ENCODE measurements around the gene ASB18. TPM values are rescaled to one million over a fixed set of nuclear protein-coding genes. Genes with fewer than 3 reads are reported as not detected.

Gene ASB18
- total RNA-seq, 1 donor, result not detected

DNA sequence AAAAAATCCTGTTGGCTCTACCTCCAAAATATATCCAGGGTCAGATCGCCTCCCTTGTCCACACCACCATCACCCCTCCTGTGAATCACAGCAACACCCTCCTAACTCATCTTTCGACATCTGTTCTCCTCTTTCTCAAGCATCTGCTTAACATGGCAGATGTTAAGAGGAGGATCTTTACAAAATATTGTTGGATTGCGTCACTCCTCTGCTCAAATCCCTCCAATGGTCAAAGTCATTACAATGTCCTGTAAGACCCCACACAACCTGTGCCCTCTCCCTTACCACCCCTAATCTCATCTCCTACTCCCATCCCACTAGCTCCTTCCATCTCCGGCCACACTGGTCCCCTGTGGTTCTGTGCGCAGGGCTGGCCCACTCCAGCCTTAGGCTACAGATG, 59.3 kb downstream of the ASB18 start:
- no peak for DNase-seq (ENCODE audit: low read depth)
- TF ChIP-seq, protein P1, sequence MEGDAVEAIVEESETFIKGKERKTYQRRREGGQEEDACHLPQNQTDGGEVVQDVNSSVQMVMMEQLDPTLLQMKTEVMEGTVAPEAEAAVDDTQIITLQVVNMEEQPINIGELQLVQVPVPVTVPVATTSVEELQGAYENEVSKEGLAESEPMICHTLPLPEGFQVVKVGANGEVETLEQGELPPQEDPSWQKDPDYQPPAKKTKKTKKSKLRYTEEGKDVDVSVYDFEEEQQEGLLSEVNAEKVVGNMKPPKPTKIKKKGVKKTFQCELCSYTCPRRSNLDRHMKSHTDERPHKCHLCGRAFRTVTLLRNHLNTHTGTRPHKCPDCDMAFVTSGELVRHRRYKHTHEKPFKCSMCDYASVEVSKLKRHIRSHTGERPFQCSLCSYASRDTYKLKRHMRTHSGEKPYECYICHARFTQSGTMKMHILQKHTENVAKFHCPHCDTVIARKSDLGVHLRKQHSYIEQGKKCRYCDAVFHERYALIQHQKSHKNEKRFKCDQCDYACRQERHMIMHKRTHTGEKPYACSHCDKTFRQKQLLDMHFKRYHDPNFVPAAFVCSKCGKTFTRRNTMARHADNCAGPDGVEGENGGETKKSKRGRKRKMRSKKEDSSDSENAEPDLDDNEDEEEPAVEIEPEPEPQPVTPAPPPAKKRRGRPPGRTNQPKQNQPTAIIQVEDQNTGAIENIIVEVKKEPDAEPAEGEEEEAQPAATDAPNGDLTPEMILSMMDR (IDR thresholded peaks at IDR 0.05; ENCODE audit: insufficient read depth, low read length), result no peak
- H3K4me3 ChIP-seq (ENCODE audit: low read depth, low read length), result no peak overlapping the region

DNA sequence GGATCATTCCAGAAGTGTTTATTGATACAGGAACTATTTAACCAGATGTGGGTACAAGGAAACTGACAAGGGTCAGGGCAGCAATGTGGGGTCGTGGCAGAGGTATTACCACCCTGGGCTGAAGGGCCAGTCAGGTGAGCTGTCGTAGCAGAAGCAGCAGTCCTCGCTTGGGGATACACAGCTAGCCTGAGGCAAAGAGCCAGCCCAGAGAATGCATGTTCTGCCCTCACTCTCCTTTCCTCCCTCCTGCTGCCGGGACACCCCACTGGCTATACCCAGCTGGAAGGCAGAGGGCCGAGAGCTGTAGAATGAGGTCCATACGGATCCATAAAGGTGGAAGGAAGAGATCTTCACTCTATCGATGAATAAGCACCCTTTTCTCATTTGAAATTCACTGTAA, 63.8 kb downstream of the ASB18 start:
- TF ChIP-seq, protein P1 (IDR thresholded peaks at IDR 0.05; ENCODE audit: insufficient read depth, low read length), result no peak
- no peak overlapping the region for H3K4me3 ChIP-seq (ENCODE audit: low read depth, low read length)
- DNase-seq (ENCODE audit: low read depth), result no peak

GRCh38 chr2:236196366-236196765, 67.8 kb downstream of the ASB18 start:
- TF ChIP-seq, protein P1 (IDR thresholded peaks at IDR 0.05; ENCODE audit: insufficient read depth, low read length), result no peak
- DNase-seq (ENCODE audit: low read depth), result no peak
- H3K4me3 ChIP-seq (ENCODE audit: low read depth, low read length), result no peak overlapping the region

DNA sequence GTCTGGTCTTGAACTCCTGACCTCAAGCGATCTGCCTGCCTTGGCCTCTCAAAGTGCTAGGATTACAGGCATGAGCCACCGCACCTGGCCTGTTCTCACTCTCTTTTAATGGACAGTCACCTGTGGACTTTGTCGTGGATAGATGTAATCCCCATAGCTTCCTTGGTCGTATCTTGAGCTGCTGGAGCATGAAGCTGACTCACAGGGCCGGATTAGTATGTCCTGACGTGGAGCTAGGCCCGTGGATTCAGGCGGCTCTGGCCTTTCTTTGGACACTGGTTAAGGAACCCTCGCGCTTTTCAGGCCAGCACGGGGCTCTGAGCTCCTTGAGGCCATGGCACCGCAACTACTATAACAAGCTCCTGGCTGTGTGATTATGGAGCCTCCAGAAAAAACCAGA, 68.5 kb downstream of the ASB18 start:
- no peak overlapping the region for H3K4me3 ChIP-seq (ENCODE audit: low read depth, low read length)
- no peak for DNase-seq (ENCODE audit: low read depth)
- TF ChIP-seq, protein P1 (IDR thresholded peaks at IDR 0.05; ENCODE audit: insufficient read depth, low read length), result no peak

DNA sequence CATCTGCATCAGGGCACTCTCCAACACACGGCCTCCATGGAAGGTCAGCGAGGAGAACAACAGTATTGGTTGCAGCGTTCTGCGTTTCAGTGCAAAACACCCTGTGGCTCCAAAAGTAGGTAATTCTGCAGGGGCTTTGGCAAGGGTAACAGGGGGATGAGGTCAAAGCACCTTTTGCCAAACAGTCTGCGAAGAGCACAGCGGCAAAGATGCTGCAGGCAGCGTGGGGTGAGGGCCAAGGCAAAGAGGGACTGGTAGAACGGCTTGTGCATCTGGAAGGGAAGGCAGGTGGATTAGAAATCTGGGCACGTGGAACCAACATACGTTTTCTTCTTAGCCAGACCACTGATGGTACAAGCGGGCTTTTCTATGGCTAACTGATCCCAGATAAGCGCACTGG, 69.4 kb downstream of the ASB18 start:
- DNase-seq (ENCODE audit: low read depth), result no peak
- TF ChIP-seq, protein P1 (IDR thresholded peaks at IDR 0.05; ENCODE audit: insufficient read depth, low read length), result no peak
- H3K4me3 ChIP-seq (ENCODE audit: low read depth, low read length), result no peak overlapping the region

GRCh38 chr2:236193026-236193425, 71.2 kb downstream of the ASB18 start:
- TF ChIP-seq, protein P1 (IDR thresholded peaks at IDR 0.05; ENCODE audit: insufficient read depth, low read length), result no peak
- no peak for DNase-seq (ENCODE audit: low read depth)
- H3K4me3 ChIP-seq (ENCODE audit: low read depth, low read length), result no peak overlapping the region

GRCh38 chr2:236190674-236191073, 73.5 kb downstream of the ASB18 start:
- no peak overlapping the region for H3K4me3 ChIP-seq (ENCODE audit: low read depth, low read length)
- DNase-seq (ENCODE audit: low read depth), result no peak
- TF ChIP-seq, protein P1 (IDR thresholded peaks at IDR 0.05; ENCODE audit: insufficient read depth, low read length), result no peak
